H1 (cell line): ENCODE data around the gene INPP5A. TPM values are rescaled to one million over a fixed set of nuclear protein-coding genes. Genes with fewer than 3 reads are reported as not detected.

ENCODE experiments used
- CTCF ChIA-PET: fragments of 300-600 bp; sonication (Branson Sonifier 250); formaldehyde crosslinking; loops from one replicate; lab custom pipeline; 2021; ENCODE audit not compliant: partially characterized antibody; lab: Charles Lee
- POLR2A ChIA-PET: fragments of 300-600 bp; sonication (Branson Sonifier 250); formaldehyde crosslinking; loops from one replicate; lab custom pipeline; 2021; ENCODE audit warnings: inconsistent platforms; ENCODE audit not compliant: partially characterized antibody; lab: Charles Lee
- DNase-seq, 2 experiments: peaks; one replicate each; pipeline versions ENCODE4 v3.0.0 to v3.0.0-alpha.2; 2010 to 2022; ENCODE audit warnings: low spot score in 2 of 2, low read depth in 1 of 2, mixed read lengths in 1 of 2
- FAIRE-seq: peaks from 2 replicates; lab custom pipeline; 2011; peaks lifted over from hg19 to GRCh38; lab: Jason Lieb, UNC
- H2AFZ ChIP-seq: 2 replicates; pipeline ENCODE4 v1.8.1; 2012; ENCODE audit warnings: low read length, inconsistent platforms
- H2AK5ac ChIP-seq: 2 replicates; pipeline ENCODE4 v1.6.1; 2013; ENCODE audit warnings: low read depth, low read length
- H2BK120ac ChIP-seq: replicated peaks from 2 replicates; pipeline ENCODE3; 2013; ENCODE audit warnings: low read depth, low read length, inconsistent platforms
- H2BK12ac ChIP-seq: 2 replicates; pipeline ENCODE4 v1.6.1; 2013; ENCODE audit warnings: low read depth, low read length
- H2BK15ac ChIP-seq: 2 replicates; pipeline ENCODE4 v1.6.1; 2013; ENCODE audit warnings: low read length
- H2BK20ac ChIP-seq: 2 replicates; pipeline ENCODE4 v1.6.1; 2013; ENCODE audit warnings: low read length
- H2BK5ac ChIP-seq: 2 replicates; pipeline ENCODE4 v1.6.1; 2013; ENCODE audit warnings: low read depth, low read length
- H3K14ac ChIP-seq: 2 replicates; pipeline ENCODE4 v1.6.1; 2013; ENCODE audit warnings: inconsistent platforms; ENCODE audit not compliant: insufficient read length
- H3K18ac ChIP-seq: 2 replicates; pipeline ENCODE4 v1.6.1; 2013; ENCODE audit warnings: low read length; ENCODE audit errors: extremely low read depth
- H3K23ac ChIP-seq: 2 replicates; pipeline ENCODE4 v1.6.1; 2013; ENCODE audit warnings: inconsistent platforms; ENCODE audit not compliant: insufficient read length
- H3K23me2 ChIP-seq: 2 replicates; pipeline ENCODE4 v1.6.1; 2013; ENCODE audit warnings: low read depth, low read length
- H3K27ac ChIP-seq: 2 replicates; pipeline ENCODE4 v1.6.1; 2011; ENCODE audit warnings: low read depth, low read length, inconsistent platforms
- H3K27me3 ChIP-seq, 4 experiments: replicated peaks in 1 of 4; 1 replicate in 1 of 4; 2 replicates in 3 of 4; pipeline versions ENCODE4 v1.6.1 to v1.8.1; 2011 to 2013; ENCODE audit warnings: low read length in 3 of 4, mild to moderate bottlenecking in 3 of 4, inconsistent platforms in 2 of 4, mixed read lengths in 2 of 4, moderate library complexity in 1 of 4; ENCODE audit not compliant: control insufficient read depth in 3 of 4, insufficient read depth in 3 of 4; ENCODE audit errors: extremely low read depth in 1 of 4
- H3K36me3 ChIP-seq, 4 experiments: 2 replicates each; pipeline versions ENCODE4 v1.6.1 to v1.8.1; 2011 to 2013; ENCODE audit warnings: mild to moderate bottlenecking in 4 of 4, low read length in 3 of 4, moderate library complexity in 2 of 4, control low read depth in 1 of 4, inconsistent platforms in 1 of 4; ENCODE audit not compliant: insufficient read depth in 4 of 4, control insufficient read depth in 2 of 4
- H3K4ac ChIP-seq: replicated peaks from 2 replicates; pipeline ENCODE3; 2013; ENCODE audit warnings: low read length, low read depth, mixed read lengths, inconsistent platforms; ENCODE audit not compliant: insufficient read length
- H3K4me1 ChIP-seq, 4 experiments: replicated peaks in 1 of 4; 1 replicate in 1 of 4; 2 replicates in 3 of 4; pipeline versions ENCODE4 v1.6.1 to v1.8.1; 2011 to 2013; ENCODE audit warnings: low read length in 3 of 4, inconsistent platforms in 2 of 4, mixed read lengths in 1 of 4; ENCODE audit not compliant: insufficient read depth in 4 of 4, control insufficient read depth in 3 of 4
- H3K4me2 ChIP-seq, 2 experiments: 2 replicates each; pipeline versions ENCODE4 v1.6.1 to v1.8.1; 2011 to 2013; ENCODE audit warnings: low read depth in 2 of 2, low read length in 2 of 2, control low read depth in 1 of 2, inconsistent platforms in 1 of 2, mild to moderate bottlenecking in 1 of 2; ENCODE audit not compliant: insufficient read depth in 1 of 2
- H3K4me3 ChIP-seq, 4 experiments: fragments of 200-600, 300-600 bp in 1 of 4; sonication (generic), shearing (Covaris generic), sonication (Bioruptor Twin) in 1 of 4; 2 replicates each; pipeline versions ENCODE4 v1.5.1 to v1.8.1; 2011 to 2016; ENCODE audit warnings: low read length in 4 of 4, low read depth in 3 of 4, control low read depth in 2 of 4, inconsistent platforms in 2 of 4, mild to moderate bottlenecking in 2 of 4, mixed read lengths in 1 of 4, moderate library complexity in 1 of 4; ENCODE audit not compliant: insufficient read depth in 2 of 4; ENCODE audit errors: extremely low read depth in 1 of 4
- H3K56ac ChIP-seq: replicated peaks from 2 replicates; pipeline ENCODE3; 2013; ENCODE audit warnings: low read depth, mild to moderate bottlenecking, mixed read lengths, low read length, inconsistent platforms; ENCODE audit not compliant: insufficient read length
- H3K79me1 ChIP-seq: 2 replicates; pipeline ENCODE4 v1.6.1; 2013; ENCODE audit warnings: low read depth, low read length, control low read depth
- H3K79me2 ChIP-seq, 2 experiments: 2 replicates each; pipeline versions ENCODE4 v1.6.1 to v1.8.1; 2012 to 2013; ENCODE audit warnings: low read length in 2 of 2, mild to moderate bottlenecking in 2 of 2, inconsistent platforms in 1 of 2; ENCODE audit not compliant: insufficient read depth in 2 of 2, control insufficient read depth in 1 of 2
- H3K9ac ChIP-seq, 4 experiments: replicated peaks in 1 of 4; 1 replicate in 1 of 4; 2 replicates in 3 of 4; pipeline versions ENCODE4 v1.6.1 to v1.8.1; 2011 to 2013; ENCODE audit warnings: low read depth in 3 of 4, low read length in 3 of 4, control low read depth in 2 of 4, mild to moderate bottlenecking in 2 of 4, moderate library complexity in 2 of 4, inconsistent platforms in 1 of 4; ENCODE audit errors: extremely low read depth in 1 of 4
- H3K9me3 ChIP-seq, 2 experiments: 2 replicates each; pipeline versions ENCODE4 v1.6.1 to v1.8.1; 2012 to 2013; ENCODE audit warnings: mild to moderate bottlenecking in 2 of 2, moderate library complexity in 2 of 2, control low read depth in 1 of 2, inconsistent platforms in 1 of 2, low read depth in 1 of 2, low read length in 1 of 2, mixed read lengths in 1 of 2; ENCODE audit not compliant: insufficient read depth in 2 of 2
- H4K20me1 ChIP-seq, 2 experiments: replicated peaks in 1 of 2; 2 replicates each; pipeline versions ENCODE3 to v1.8.1; 2011 to 2013; ENCODE audit warnings: inconsistent platforms in 2 of 2, low read length in 2 of 2, mild to moderate bottlenecking in 1 of 2; ENCODE audit not compliant: insufficient read depth in 2 of 2, control insufficient read depth in 1 of 2
- H4K5ac ChIP-seq: 2 replicates; pipeline ENCODE4 v1.6.1; 2013; ENCODE audit warnings: low read length, low read depth, mixed read lengths, inconsistent platforms; ENCODE audit not compliant: insufficient read length
- H4K8ac ChIP-seq: 2 replicates; pipeline ENCODE4 v1.8.0; 2013; ENCODE audit warnings: mild to moderate bottlenecking, moderate library complexity, low read length, inconsistent platforms; ENCODE audit not compliant: insufficient read depth; ENCODE audit errors: extremely low read depth
- H4K91ac ChIP-seq: replicated peaks from 2 replicates; pipeline ENCODE3; 2013; ENCODE audit warnings: low read length, mixed read lengths, inconsistent platforms; ENCODE audit not compliant: insufficient read length
- BACH1 ChIP-seq: IDR thresholded peaks from 2 replicates; pipeline ENCODE4 v1.6.1; 2012; ENCODE audit warnings: low read length, improper control_type of control experiment
- HDAC2 ChIP-seq, 2 experiments: fragments of 300-600 bp in 1 of 2; sonication (generic) in 1 of 2; IDR thresholded peaks; 2 replicates each; pipeline ENCODE4 v1.6.1; 2011 to 2012; ENCODE audit warnings: low read depth in 2 of 2, low read length in 2 of 2, mild to moderate bottlenecking in 2 of 2, moderate library complexity in 2 of 2, borderline replicate concordance in 1 of 2, inconsistent platforms in 1 of 2
- NRF1 ChIP-seq: IDR thresholded peaks from 2 replicates; pipeline ENCODE4 v1.6.1; 2011; ENCODE audit warnings: mild to moderate bottlenecking, low read depth, low read length, improper control_type of control experiment
- WGBS, 2 experiments: shearing (Covaris generic) in 1 of 2; methylation state at CpG; one replicate each; pipeline versions ENCODE4 v1.1.6 to v1.1.7; 2013 to 2015; ENCODE audit warnings: low lambda C conversion rate in 2 of 2, mixed read lengths in 2 of 2, inconsistent platforms in 1 of 2, low coverage in 1 of 2, missing lambda C conversion rate in 1 of 2; ENCODE audit not compliant: insufficient replicate concordance in 2 of 2, insufficient coverage in 1 of 2, insufficient read length in 1 of 2; ENCODE audit errors: extremely low coverage in 1 of 2, missing lambda C conversion rate in 1 of 2; 5-methylcytosine and 5-hydroxymethylcytosine counted together
- polyA plus RNA-seq, 7 experiments: library from polyadenylated mRNA; depleted of rRNA in 3 of 7; stranded (reverse) in 5 of 7; unstranded in 2 of 7; fragments of >200 nt in 5 of 7; fragments of 200-250 nt in 2 of 7; gene quantifications; 1 replicate in 5 of 7; 2 replicates in 1 of 7; 4 replicates in 1 of 7; pipeline versions ENCODE4 v1.2.1 to v1.2.3, GENCODE V29; 2011 to 2013; ENCODE audit warnings: missing spikeins in 2 of 7, mixed read lengths in 2 of 7
- total RNA-seq: library from RNA; stranded (reverse); fragmentation: NEBNext Ultra II Directional; extraction: Animal tissue kit (Norgen Biotek cat#: 25700); gene quantifications from 2 replicates; pipeline ENCODE4 v1.2.1, GENCODE V29; 2021

INPP5A gene
- total and polyA plus RNA-seq, 2 of the 8 experiments (the other 6 are each of a cell fraction or from before 2014, with no cell fraction given): 19.7 to 27.5 TPM

- Histone ChIP-seq H3K14ac (no peak overlapping the region), H4K8ac (no peak overlapping the region), H4K20me1 (no peaks in the 10 kb centered on the region), H2BK20ac (no peak overlapping the region), H2BK5ac (no peak overlapping the region), H3K36me3 (no peaks in the 10 kb centered on the region), H3K18ac (no peak overlapping the region), H3K79me2 (no peaks in the 10 kb centered on the region), H3K4me1 (no peaks in the 10 kb centered on the region; a peak in 1 of 7 replicates), H2BK12ac (no peak overlapping the region), H4K5ac (no peak overlapping the region), H3K4ac (no peak overlapping the region), H3K79me1 (no peaks in the 10 kb centered on the region), H3K9ac (no peak overlapping the region), H2BK15ac (no peak overlapping the region), H2BK120ac (no peak overlapping the region), H3K4me2 (no peak overlapping the region), H3K27me3 (peaks cover 0 to 4% (median 0%) of the 10 kb centered on the region in 4 experiments; a peak in 1 of 7 replicates), H4K91ac (no peak overlapping the region), H3K23ac (no peak overlapping the region), H3K9me3 (peaks cover 0 to 15% of the 10 kb centered on the region in 2 experiments; a peak in 1 of 4 replicates), H3K23me2 (no peaks in the 10 kb centered on the region), H2AFZ (no peak overlapping the region), H3K27ac (no peak overlapping the region), H3K56ac (no peak overlapping the region), H2AK5ac (no peak overlapping the region), H3K4me3 (no peak overlapping the region)
- DNase-seq: no peak
- no peak for FAIRE-seq
- 89% methylated on average over 16 of the region's 16 CpGs; no CpG with 5 or more reads in 1 of the 2 experiments for WGBS, 2 experiments
- POLR2A ChIA-PET: no interaction called here
- CTCF ChIA-PET: interaction anchor here (0.6 to 1.0 kb wide), 3 partner anchors 12 to 50 kb away, joined by 3 to 4 read pairs (median 3); no protein-coding TSS in a partner anchor
- TF ChIP-seq BACH1 (no peak), HDAC2 (IDR thresholded peaks at IDR 0.05; ENCODE audit: borderline replicate concordance in 1 of 2, low read depth in 2 of 2, low read length in 2 of 2) (no peak), NRF1 (no peak)
These were observed 49.3 kb upstream of the INPP5A start for GRCh38 chr10:132488231-132488821.
